HG03354 (cell line): Measurements from ENCODE around the gene CCL18.
"Not testable (repeated sequence)": the region's sequence is repeated elsewhere in the genome, so short reads cannot be mapped to it uniquely, and the experiment has no call there.

ENCODE experiments used
- ATAC-seq: cut with Tn5 transposase; IDR thresholded peaks from one replicate; pipeline ENCODE4 v1.9.1; 2021; ENCODE audit warnings: mild to moderate bottlenecking; ENCODE audit not compliant: unreplicated experiment, poor library complexity, severe bottlenecking

The CCL18 gene

DNA sequence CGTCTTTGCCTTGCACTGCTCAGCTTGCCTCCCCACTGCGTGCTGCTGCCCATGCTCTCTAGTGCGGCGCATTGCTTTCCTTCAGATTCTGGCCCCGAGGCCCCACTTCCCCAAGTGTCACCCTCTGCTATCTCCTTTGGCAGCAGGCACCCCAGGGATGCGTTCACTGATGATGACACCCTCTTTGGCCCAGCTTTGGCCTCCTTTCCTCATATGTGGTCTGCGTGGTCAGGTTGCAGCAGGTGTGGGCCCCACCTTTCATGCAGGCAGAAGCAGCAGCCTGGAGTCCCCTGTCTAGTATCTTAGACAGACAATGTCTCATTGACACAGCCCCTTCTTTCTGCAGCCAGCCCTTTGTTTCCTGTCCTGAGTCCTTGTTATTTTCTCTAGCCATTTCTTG, 30.7 kb downstream of the CCL18 start:
- no peak for ATAC-seq

DNA sequence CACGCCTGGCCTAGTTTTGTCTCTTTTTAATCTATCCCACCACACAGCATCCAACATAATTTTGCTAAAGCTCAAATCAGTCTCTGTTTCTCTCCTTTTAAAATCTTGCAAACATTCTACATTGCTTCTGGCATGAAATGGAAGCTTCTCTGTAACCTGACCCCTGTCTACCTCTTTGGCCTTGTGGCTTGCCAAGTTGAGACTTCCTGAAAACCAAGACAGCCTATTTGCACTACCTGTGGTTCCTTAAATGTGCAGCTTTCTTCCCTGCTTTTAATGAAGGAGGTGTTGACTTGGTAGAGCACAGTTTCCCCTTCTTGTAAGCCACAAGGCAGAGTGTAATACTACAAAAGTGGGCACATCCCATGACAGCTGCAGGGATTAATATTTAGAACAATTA, 31.9 kb downstream of the CCL18 start:
- ATAC-seq: no peak

DNA sequence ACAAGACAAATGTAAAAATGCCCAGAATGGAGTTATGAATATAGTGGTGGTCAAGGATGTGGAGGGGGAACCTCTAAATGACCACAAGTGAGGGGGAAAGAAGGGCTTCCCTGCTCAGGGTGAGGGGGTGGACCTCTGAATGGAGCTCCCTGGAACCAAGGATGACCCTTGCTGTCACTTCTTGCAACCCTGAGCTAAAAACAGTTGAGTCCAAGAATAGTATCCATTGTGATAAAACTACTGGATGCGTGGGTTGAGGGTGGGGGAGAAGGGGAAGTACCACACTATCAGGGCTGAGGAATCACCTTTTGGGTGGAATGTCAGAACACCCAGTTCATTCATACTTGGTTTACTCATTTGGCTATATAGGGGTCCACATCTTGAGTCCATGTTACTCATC, 34.9 kb downstream of the CCL18 start:
- not testable (repeated sequence) for ATAC-seq

DNA sequence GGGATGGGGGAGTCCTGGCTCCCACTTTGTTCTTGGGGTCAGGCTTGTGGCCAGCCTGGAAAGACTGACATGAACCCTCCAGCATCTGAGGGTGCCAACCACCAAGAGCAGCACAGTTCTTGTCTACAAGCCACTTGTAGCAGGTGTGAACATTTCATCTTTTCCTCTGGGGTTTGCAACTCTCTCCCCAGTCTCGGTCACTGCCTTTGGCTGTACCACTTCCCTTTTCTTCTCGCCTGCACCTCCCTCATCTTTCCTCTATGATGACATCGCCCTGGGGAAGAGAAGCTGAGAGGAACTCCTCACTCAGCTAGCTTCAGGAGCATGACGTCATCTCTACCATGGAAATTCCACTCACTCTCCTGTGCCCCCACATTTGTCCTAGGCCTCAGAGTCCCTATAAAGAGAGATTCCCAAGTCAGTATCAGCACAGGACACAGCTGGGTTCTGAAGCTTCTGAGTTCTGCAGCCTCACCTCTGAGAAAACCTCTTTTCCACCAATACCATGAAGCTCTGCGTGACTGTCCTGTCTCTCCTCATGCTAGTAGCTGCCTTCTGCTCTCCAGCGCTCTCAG, 39.4 kb downstream of the CCL18 start, which contains the start of gene CCL4:
Gene CCL4, plus strand, starts transcription at position 427 of the 575 bp plus-strand sequence. Its CDS starts 79 bp downstream, at position 506.
- peak; percentile 78 for ATAC-seq

DNA sequence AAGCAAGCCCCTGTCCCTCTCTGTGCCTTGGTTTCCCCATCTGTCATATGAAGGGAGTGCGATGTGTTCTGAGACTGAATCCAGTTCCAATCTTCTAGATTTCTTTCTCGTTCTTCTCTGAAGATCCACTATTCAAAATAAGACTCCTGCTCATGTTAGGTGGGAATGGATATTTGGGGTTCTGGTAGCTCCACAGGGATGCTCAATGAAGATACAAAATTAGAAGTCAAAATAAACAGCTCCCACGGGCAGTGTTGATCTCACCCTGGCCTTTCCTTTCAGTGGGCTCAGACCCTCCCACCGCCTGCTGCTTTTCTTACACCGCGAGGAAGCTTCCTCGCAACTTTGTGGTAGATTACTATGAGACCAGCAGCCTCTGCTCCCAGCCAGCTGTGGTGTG, 40.2 kb downstream of the CCL18 start:
- not testable (repeated sequence) for ATAC-seq

DNA sequence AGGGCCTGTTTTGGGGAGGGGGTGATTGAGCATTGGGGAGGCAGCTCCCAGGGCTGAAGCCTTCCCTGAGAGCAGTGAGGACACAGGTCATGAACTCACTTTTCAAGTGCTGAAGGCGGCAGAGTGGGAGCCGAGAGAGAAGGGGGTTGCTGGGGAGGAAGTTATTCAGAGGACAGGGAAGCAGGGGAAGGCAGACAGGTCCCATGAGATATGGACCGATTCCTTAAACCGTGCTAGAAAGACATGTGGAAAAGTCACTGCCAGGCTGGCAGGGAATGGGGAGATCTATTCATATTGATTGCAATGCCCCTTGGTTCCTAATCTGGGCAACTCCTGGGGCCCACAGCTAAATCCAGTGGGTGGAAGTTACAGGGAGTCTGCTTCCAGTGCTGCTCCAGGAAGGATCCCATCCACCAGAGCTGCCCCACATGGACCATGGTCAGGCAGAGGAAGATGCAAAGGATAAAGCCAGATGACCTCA, 40.7 kb downstream of the CCL18 start:
- no peak for ATAC-seq

DNA sequence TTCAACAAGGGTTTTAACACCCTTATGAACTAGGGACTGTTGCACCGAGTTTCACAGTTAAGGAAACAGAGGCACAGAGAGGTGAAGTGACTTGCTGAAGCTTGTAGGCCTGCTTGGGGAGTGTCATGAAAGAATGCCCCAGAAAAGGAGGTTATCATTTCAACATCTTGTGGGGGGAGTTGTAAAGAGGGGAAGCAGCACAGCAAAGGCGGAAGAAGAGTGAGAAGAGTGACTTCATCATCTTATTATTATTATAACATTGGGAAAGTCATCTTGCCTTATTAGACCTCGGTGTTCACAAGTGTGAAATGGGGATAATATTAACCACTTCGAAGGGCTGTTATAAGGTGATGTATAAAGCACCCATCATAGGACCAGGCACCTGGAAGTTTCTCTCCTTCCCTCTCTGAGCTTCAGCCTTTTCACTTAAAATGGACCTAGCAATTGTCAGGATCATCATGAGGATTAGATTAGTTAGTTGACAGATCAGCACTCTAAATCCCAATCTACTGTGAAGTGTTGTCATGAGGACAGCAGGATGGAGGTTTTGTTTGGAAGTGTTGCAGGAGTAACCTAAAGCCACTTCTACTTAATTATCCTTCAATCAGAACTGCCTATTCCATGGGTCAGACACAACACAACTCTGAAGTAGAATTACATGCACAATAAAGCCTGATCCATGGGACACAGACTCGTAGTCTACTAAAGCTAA, 41.9 kb downstream of the CCL18 start:
- no peak for ATAC-seq

DNA sequence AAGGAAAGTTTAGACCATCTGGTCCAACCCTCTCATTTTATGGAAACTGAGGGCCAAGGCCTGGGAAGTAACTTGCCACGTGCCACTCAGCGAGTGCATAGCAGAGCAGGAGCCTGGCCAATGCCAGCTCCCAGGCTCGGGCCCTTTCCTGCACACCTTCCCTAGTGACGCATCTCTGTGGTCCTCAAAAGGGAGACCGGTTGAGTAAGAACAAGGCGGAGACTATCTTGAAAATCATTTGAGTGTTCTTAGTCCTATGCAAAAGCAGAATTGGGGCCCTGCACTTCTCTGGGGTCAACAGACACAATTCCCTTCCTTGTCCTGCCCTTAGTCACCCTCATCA, 42.4 kb downstream of the CCL18 start:
- no peak for ATAC-seq

DNA sequence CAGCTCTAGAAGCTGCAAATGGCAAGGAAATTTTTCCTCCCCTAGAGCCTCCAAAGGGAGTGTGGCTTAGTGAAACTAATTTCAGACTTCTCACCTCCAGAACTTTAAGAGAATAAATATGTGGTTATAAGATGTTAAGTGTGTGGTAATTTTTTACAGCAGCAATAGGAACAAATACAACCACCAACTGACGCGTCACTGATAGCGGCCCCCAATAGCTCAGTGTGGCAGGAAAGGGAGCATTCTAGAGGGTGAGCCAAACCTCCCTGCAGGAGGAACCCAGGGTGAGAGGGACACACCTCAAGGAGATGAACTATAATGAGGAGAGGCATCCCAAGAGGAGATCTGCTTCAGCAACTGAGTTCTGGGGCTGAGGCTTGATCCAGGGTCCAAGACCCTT, 43.6 kb downstream of the CCL18 start:
- no peak for ATAC-seq

DNA sequence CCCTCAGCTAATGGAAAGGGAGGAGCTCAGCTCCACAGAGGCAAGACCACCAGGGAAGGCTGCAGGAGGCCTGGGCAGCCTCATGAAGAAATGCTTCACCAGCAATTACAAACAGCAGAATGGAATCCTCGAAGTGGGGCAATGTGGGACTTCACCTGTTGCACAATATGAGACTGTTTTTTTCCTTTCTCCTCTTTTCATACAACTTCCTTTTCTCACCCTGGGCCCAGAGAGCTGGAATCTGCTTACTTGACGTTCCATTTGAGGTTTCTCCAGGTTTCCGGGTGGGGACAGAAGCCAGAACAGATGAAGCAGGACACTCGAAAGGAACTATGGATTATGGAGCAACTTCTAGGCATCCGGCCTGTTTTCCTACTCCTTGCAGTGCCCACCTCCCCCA, 44.2 kb downstream of the CCL18 start:
- not testable (repeated sequence) for ATAC-seq

DNA sequence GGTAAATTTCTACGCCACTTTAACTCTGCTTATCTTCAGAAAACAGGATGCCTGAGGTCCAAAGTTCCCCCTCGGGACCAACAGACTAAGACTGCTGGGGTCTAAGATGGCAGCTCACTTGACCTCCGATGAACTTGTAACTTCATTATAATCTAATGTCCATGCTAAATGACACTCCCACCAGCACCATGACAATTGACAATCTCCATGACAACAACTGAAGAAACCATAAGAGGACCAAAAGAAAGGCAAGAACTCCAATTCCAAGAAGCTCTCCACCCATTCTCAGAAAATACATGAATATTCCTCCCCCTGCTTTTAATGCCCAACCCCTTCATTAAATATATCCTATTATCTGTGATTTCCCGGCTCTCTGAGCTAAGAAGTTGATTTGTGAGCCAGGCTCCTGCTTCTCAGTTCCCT, 47.0 kb downstream of the CCL18 start:
- no peak for ATAC-seq

DNA sequence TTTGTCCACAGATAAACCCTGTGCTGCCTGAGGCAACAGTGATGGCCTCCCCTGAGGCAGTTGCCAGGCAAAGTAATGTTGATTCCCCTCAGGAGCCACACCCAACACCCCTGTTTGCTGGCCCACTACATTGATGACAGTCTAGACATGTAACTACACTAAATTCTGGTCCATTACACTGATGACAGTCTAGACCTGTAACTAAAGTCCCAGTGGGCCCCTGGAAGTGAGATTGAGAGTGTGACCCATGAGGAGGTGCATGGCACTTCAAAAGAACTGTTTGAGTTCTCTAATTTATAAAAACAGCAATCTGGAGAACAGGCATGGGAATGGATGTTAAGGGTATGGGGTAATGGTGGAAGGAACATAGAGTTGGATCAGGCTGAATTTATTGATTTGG, 48.5 kb downstream of the CCL18 start:
- no peak for ATAC-seq

DNA sequence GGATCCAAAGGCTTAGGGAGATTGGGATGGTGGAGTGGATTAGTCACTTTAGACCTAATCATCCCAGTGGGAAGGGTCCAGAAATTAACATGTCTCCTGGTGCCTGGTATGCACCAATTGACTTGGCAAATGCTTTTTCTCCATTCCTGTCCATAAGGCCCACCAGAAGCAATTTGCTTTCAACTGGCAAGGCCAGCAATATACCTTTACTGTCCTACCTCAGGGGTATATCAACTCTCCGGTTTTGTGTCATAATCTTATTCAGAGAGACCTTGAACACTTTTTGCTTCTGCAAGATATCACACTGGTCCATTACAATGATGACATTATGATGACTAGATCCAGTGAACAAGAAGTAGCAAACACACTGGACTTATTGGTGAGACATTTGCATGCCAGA, 49.1 kb downstream of the CCL18 start:
- not testable (repeated sequence) for ATAC-seq

DNA sequence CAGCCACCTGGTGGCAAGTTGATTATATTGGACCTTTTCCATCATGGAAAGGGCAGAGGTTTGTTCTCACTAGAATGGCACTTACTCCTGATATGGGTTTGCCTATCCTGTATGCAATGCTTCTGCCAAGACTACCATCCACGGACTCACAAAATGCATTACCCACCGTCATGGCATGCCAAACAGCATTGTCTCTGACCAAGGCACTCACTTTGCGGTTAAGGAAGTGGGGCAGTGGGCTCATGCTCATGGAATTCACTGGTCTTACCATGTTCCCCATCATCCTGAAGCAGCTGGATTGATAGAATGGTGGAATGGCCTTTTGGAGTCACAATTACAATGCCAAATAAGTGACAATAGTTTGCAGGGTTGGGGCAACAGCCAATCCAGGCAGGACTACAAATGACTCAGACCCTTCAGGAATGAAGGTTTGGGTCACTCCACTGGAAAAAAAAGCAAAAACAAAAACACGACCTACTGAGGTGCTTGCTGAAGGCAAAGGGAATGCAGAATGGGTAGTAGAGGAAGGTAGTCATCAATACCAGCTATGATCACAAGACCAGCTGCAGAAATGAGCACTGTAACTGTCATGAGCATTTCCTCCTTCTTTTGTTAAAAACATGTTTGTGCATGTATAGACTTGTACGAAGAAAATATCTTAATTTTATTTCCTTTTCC, 51.0 kb downstream of the CCL18 start:
- not testable (repeated sequence) for ATAC-seq

DNA sequence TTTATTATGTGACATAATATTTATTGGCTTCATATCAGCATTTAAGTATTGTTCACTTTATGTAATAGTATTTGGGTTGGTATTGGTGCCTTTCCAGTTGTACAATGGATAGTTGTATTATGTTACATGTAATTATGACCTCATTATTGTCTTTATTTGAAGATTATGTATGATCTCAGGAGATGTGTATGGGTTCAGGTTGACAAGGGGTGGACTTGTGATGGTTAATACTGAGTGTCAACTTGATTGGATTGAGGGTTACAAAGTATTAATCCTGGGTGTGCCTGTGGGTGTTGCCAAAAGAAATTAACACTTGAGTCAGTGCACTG, 51.5 kb downstream of the CCL18 start:
- not testable (repeated sequence) for ATAC-seq

DNA sequence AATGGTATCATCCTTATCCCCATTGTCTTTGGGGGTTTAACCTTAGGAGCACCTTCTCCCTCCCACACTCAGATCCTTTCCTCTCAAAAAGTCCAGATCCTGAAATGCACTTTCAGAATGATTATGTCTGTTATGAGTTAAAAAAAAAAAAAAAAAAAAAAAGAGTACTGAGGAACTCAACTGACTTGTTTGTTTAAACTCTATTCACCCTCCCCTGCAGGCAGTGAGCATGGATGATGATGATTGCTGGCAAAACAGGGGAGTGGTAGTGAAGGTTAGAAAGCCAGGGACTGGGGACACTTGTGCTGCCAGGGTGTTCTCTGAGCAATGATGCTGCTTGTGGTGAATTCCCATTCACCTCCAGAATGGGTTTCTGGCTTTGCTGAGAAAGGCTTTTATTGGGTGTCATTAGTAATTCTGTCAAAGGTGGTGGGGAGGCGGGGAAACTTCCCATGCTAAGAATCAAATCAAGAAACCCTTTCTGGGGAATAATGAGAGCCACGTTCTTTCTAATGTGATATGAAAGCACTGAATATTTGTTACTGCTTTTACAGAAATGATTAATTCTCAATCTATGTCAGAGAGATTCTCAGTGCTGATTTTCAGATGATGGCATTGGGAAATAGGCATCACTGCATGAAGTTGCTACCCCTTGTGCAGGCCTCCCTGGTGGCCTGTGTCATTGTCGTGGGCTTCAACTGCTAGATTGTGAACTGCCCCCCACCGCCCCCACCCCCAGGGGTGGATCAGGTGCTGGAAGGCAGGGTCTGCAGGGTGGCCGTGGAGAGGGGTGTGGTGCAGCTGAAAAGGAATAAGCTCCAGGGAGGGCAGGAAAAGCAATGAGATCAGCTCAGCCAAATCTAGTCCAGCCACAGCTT, 53.7 kb downstream of the CCL18 start:
- no peak for ATAC-seq

DNA sequence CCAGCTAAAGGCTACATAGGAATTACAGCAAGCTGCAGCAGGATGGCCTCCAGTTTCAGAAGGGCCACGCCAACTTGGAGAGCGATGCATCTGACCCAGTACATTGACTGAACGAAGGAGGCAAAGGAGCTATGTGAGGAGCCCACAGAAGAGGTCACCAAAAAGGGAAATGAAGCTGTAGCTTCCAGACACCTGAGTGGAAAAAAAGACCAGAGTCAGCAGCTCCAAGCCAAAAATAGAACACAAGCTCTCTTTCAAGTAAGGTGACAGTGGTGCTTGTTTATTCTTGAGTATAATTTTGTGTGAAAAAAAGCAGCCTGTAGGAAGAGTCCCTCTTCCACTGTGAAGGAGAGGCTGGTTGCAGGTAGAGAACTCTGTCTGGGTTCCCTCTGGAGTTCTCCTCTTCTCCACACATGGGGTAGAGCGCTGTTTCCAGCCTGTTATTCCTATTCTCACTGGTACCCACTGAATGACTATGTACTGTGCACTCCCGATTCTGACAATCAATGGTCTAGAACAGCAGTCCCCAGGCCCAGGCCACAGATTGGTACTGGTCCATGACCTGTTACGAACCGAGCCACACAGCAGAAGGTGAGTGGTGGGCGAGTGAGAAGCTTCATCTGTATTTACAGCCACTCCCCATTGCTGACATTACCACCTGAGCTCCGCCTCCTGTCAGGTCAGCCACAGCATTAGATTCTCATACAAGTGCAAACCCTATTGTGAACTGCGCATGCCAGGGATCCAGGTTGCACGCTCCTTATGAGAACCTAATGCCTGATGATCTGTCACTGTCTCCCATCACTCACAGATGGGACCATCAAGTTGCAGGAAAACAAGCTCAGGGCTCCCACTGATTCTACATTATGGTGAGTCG, 54.6 kb downstream of the CCL18 start:
- ATAC-seq: no peak

DNA sequence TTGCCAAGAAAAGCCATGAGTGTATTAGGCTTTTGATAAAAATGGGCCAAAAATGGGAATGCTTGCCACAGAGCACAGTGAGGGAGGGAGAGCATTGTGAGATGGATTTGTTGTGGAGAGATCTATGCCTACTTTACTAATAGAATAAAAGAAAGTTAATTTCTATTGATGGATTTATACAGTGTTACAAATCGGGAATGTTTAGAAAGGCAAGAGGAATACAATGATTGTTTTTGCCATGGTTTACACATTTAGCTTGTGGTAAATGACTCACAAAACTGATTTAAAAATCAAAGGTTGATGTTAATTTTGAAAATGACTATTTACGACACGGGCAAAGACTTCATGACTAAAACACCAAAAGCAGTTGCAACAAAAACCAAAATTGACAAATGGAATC, 56.1 kb downstream of the CCL18 start:
- ATAC-seq: no peak

DNA sequence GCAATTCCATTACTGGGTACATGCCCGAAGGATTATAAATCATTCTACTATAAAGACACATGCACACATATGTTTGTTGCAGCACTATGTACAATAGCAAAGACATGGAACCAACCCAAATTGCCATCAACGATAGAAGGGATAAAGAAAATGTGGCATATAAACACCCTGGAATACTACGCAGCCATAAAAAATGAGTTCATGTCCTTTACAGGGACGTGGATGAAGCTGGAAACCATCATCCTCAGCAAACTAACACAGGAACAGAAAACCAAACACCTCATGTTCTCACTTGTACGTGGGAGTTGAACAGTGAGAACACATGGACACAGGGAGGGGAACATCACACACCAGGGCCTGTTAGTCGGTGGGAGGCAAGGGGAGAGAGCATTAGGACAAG, 57.0 kb downstream of the CCL18 start:
- not testable (repeated sequence) for ATAC-seq
